HepG2 (cell line): ENCODE data around the gene HOXD9. TPM values are rescaled to one million over a fixed set of nuclear protein-coding genes. Genes with fewer than 3 reads are reported as not detected.

Experiments
- ATF7 ChIP-seq, 2 experiments: fragments of 450-650 bp in 1 of 2; sonication (generic) in 1 of 2; formaldehyde crosslinking in 1 of 2; IDR thresholded peaks; 2 replicates each; pipeline versions ENCODE4 v1.4.0 to v1.6.1; 2016 to 2020; ENCODE audit warnings: antibody characterized with exemption in 1 of 2, mild to moderate bottlenecking in 1 of 2, missing genetic modification reagents in 1 of 2
- CBX2 ChIP-seq, 2 experiments: fragments of 200-600 bp in 1 of 2; sonication (generic); formaldehyde crosslinking in 1 of 2; IDR thresholded peaks; 2 replicates each; pipeline versions ENCODE4 v1.7.0 to v1.8.1; 2018 to 2022; ENCODE audit warnings: low read depth in 2 of 2, low read length in 1 of 2, mild to moderate bottlenecking in 1 of 2, missing genetic modification reagents in 1 of 2
- DMAP1 ChIP-seq: IDR thresholded peaks from 2 replicates; pipeline ENCODE4 v1.6.1; 2016
- FOSL1 ChIP-seq: sonication (generic); formaldehyde crosslinking; IDR thresholded peaks from 2 replicates; pipeline ENCODE4 v1.9.0; 2021; ENCODE audit warnings: missing genetic modification reagents, borderline replicate concordance
- KDM5A ChIP-seq: fragments of 200-600 bp; sonication (generic); IDR thresholded peaks from 2 replicates; pipeline ENCODE4 v1.7.0; 2018; ENCODE audit warnings: antibody characterized with exemption, mild to moderate bottlenecking, low read length, borderline replicate concordance
- KDM5B ChIP-seq: sonication (generic); formaldehyde crosslinking; IDR thresholded peaks from 2 replicates; pipeline ENCODE4 v1.4.0; 2020; ENCODE audit warnings: missing genetic modification reagents, mild to moderate bottlenecking, borderline replicate concordance
- KLF15 ChIP-seq: sonication (generic); formaldehyde crosslinking; IDR thresholded peaks from 2 replicates; pipeline ENCODE4 v1.8.1; 2023; ENCODE audit warnings: borderline replicate concordance, mild to moderate bottlenecking, inconsistent platforms, missing genetic modification reagents, mixed read lengths
- ZNF205 ChIP-seq: IDR thresholded peaks from 2 replicates; pipeline ENCODE4 v1.6.1; 2018; ENCODE audit warnings: missing biosample characterization, missing genetic modification reagents
- ZNF382 ChIP-seq: sonication (generic); formaldehyde crosslinking; IDR thresholded peaks from 2 replicates; pipeline ENCODE4 v1.5.0; 2020; ENCODE audit warnings: missing genetic modification reagents, mild to moderate bottlenecking, borderline replicate concordance
- ZNF484 ChIP-seq: sonication (generic); formaldehyde crosslinking; IDR thresholded peaks from 2 replicates; pipeline ENCODE4 v1.5.1; 2020; ENCODE audit warnings: mild to moderate bottlenecking, low read depth, missing genetic modification reagents, borderline replicate concordance
- ZNF761 ChIP-seq: sonication (generic); formaldehyde crosslinking; conservative IDR thresholded peaks from 2 replicates; pipeline ENCODE4 v1.4.0; 2020; ENCODE audit warnings: mild to moderate bottlenecking, missing genetic modification reagents
- polyA plus RNA-seq, 8 experiments: library from polyadenylated mRNA; depleted of rRNA in 3 of 8; stranded (reverse) in 7 of 8; unstranded in 1 of 8; fragments of >200 nt; fragmentation: Illumina TruSeq in 4 of 8; extraction: Trizol in 4 of 8; gene quantifications; 2 replicates each; pipeline versions ENCODE4 v1.2.1 to v1.2.3, GENCODE V29; 2011 to 2016; ENCODE audit warnings: low read depth in 4 of 8, missing spikeins in 1 of 8, mixed read lengths in 1 of 8; ENCODE audit not compliant: insufficient read depth in 1 of 8
- total RNA-seq, 5 experiments: library from RNA; depleted of rRNA; stranded (reverse); fragments of >200 nt; fragmentation: Illumina TruSeq; extraction: Trizol; gene quantifications; 2 replicates each; pipeline ENCODE4 v1.2.3, GENCODE V29; 2016; ENCODE audit warnings: low read depth in 1 of 5
- TF ChIP-seq, protein P1 (sequence below): sonication (generic); formaldehyde crosslinking; IDR thresholded peaks from 2 replicates; pipeline ENCODE4 v1.4.0; 2020; ENCODE audit warnings: missing genetic modification reagents, mild to moderate bottlenecking, borderline replicate concordance
- TF ChIP-seq, protein P2 (sequence below), 2 experiments: sonication (generic) in 1 of 2; formaldehyde crosslinking in 1 of 2; IDR thresholded peaks; 2 replicates each; pipeline versions ENCODE4 v1.5.1 to v1.6.1; 2011 to 2020; ENCODE audit warnings: borderline replicate concordance in 1 of 2, low read depth in 1 of 2, low read length in 1 of 2, mild to moderate bottlenecking in 1 of 2, missing genetic modification reagents in 1 of 2, moderate library complexity in 1 of 2
- TF ChIP-seq, protein P3 (sequence below): sonication (generic); formaldehyde crosslinking; IDR thresholded peaks from 2 replicates; pipeline ENCODE4 v1.5.1; 2020; ENCODE audit warnings: mild to moderate bottlenecking, missing genetic modification reagents, moderate library complexity
- TF ChIP-seq, protein P4 (sequence below): sonication (generic); formaldehyde crosslinking; IDR thresholded peaks from 2 replicates; pipeline ENCODE4 v1.8.1; 2023; ENCODE audit warnings: missing genetic modification reagents, mild to moderate bottlenecking, borderline replicate concordance
- TF ChIP-seq, protein P5 (sequence below): sonication (generic); formaldehyde crosslinking; IDR thresholded peaks from 2 replicates; pipeline ENCODE4 v1.4.0; 2020; ENCODE audit warnings: missing genetic modification reagents, borderline replicate concordance

Gene HOXD9
- total and polyA plus RNA-seq, 2 of the 13 experiments (the other 11 are each of a cell fraction or from before 2014, with no cell fraction given): not detected

DNA sequence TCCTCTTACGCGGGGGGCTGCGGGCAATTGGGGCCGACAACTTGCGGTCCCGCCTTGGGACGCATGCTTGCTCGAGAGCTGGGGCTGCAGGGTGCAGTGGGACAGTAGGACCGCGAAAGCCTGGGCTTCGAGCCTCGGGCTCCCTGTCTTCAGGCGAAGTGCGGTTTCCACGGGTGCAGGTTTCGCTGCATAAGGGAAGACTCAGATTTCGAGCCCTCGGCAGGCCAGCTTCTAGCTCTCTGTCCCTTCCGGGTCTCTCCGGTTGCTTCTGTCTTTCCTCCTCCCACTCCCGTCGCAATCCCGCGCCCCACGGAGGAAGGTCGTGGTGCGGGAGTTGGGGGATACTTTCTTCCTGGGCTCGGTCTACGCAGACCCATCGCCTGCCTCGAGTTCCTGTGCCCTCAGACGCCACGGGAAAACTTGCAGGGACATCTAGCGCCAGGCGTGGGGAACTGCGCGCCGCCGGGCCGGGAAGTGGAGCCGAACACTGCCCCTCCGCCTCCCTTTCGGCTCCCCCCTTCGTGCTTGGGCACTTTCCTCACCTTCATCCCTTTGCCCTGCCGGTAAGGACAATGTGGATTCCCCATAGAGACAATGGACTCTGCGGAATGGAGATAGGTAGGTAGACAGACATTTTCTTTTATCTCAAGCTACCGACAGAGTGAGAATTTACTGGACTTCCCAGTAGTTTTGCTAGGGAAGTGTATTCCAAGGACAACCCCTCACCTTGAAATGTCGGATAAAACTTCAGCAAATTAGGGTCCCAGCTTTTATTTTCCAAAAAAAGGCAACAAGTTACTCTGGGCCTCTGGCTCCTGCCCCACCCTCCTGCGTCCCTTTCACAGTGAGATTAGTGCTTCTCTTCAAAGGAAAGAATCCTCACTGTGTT, 34.2 kb upstream of the HOXD9 start (continued):
- TF ChIP-seq, protein P1, sequence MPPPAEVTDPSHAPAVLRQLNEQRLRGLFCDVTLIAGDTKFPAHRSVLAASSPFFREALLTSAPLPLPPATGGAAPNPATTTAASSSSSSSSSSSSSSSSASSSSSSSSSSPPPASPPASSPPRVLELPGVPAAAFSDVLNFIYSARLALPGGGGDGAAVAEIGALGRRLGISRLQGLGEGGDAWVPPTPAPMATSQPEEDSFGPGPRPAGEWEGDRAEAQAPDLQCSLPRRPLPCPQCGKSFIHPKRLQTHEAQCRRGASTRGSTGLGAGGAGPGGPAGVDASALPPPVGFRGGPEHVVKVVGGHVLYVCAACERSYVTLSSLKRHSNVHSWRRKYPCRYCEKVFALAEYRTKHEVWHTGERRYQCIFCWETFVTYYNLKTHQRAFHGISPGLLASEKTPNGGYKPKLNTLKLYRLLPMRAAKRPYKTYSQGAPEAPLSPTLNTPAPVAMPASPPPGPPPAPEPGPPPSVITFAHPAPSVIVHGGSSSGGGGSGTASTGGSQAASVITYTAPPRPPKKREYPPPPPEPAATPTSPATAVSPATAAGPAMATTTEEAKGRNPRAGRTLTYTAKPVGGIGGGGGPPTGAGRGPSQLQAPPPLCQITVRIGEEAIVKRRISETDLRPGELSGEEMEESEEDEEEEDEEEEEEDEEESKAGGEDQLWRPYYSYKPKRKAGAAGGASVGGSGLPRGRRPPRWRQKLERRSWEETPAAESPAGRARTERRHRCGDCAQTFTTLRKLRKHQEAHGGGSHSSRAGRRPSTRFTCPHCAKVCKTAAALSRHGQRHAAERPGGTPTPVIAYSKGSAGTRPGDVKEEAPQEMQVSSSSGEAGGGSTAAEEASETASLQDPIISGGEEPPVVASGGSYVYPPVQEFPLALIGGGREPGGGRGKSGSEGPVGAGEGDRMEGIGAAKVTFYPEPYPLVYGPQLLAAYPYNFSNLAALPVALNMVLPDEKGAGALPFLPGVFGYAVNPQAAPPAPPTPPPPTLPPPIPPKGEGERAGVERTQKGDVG (CRISPR knock-in tag): no peak
- TF ChIP-seq KDM5A (no peak), KLF15 (CRISPR knock-in tag) (no peak), ZNF761 (CRISPR knock-in tag) (no peak), ZNF484 (CRISPR knock-in tag) (no peak), DMAP1 (CRISPR knock-in tag) (peak; percentile 40; the same call in 1 of the 2 replicates), ATF7 (IDR thresholded peaks at IDR 0.05) (no peak), ATF7 (CRISPR knock-in tag; IDR thresholded peaks at IDR 0.05) (no peak), ZNF382 (CRISPR knock-in tag) (no peak), KDM5B (CRISPR knock-in tag) (peak; percentile 80; the same call in 1 of the 2 replicates), CBX2 (IDR thresholded peaks at IDR 0.05; ENCODE audit: low read depth, low read length) (no peak), CBX2 (CRISPR knock-in tag; IDR thresholded peaks at IDR 0.05; ENCODE audit: low read depth) (peak; percentile 89; the same call in 1 of the 2 replicates), FOSL1 (CRISPR knock-in tag) (no peak), ZNF205 (CRISPR knock-in tag) (no peak)
- TF ChIP-seq, protein P2, sequence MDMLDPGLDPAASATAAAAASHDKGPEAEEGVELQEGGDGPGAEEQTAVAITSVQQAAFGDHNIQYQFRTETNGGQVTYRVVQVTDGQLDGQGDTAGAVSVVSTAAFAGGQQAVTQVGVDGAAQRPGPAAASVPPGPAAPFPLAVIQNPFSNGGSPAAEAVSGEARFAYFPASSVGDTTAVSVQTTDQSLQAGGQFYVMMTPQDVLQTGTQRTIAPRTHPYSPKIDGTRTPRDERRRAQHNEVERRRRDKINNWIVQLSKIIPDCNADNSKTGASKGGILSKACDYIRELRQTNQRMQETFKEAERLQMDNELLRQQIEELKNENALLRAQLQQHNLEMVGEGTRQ (IDR thresholded peaks at IDR 0.05; ENCODE audit: low read depth, low read length): no peak
- TF ChIP-seq, protein P2 (CRISPR knock-in tag; IDR thresholded peaks at IDR 0.05; ENCODE audit: borderline replicate concordance): no peak
- TF ChIP-seq, protein P3, sequence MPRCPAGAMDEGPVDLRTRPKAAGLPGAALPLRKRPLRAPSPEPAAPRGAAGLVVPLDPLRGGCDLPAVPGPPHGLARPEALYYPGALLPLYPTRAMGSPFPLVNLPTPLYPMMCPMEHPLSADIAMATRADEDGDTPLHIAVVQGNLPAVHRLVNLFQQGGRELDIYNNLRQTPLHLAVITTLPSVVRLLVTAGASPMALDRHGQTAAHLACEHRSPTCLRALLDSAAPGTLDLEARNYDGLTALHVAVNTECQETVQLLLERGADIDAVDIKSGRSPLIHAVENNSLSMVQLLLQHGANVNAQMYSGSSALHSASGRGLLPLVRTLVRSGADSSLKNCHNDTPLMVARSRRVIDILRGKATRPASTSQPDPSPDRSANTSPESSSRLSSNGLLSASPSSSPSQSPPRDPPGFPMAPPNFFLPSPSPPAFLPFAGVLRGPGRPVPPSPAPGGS: peak; percentile 87; the same call in 1 of the 2 replicates
- TF ChIP-seq, protein P4, sequence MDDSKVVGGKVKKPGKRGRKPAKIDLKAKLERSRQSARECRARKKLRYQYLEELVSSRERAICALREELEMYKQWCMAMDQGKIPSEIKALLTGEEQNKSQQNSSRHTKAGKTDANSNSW (CRISPR knock-in tag): no peak
- TF ChIP-seq, protein P5, sequence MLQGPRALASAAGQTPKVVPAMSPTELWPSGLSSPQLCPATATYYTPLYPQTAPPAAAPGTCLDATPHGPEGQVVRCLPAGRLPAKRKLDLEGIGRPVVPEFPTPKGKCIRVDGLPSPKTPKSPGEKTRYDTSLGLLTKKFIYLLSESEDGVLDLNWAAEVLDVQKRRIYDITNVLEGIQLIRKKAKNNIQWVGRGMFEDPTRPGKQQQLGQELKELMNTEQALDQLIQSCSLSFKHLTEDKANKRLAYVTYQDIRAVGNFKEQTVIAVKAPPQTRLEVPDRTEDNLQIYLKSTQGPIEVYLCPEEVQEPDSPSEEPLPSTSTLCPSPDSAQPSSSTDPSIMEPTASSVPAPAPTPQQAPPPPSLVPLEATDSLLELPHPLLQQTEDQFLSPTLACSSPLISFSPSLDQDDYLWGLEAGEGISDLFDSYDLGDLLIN (CRISPR knock-in tag): no peak
